Measurements from ENCODE around the gene FGF7.
"Not testable (repeated sequence)": the region's sequence is repeated elsewhere in the genome, so short reads cannot be mapped to it uniquely, and the experiment has no call there.

FGF7 gene

GRCh38 chr15:49439678-49440395, 16.8 kb downstream of the FGF7 start:
- DNase-seq (ENCODE audit: low read depth) = no peak

- DNase-seq (ENCODE audit: low read depth) = no peak
Measured at GRCh38 chr15:49441356-49441755, 18.3 kb downstream of the FGF7 start.

GRCh38 chr15:49441816-49442215, 18.8 kb downstream of the FGF7 start:
- DNase-seq (ENCODE audit: low read depth) = no peak

- no peak for DNase-seq (ENCODE audit: low read depth)
Measured at GRCh38 chr15:49452595-49452994, 29.6 kb downstream of the FGF7 start.

GRCh38 chr15:49456166-49456565, 33.1 kb downstream of the FGF7 start:
- DNase-seq (ENCODE audit: low read depth) = no peak

- no peak for DNase-seq (ENCODE audit: low read depth)
Measured at GRCh38 chr15:49458145-49458544, 35.1 kb downstream of the FGF7 start.

- no peak for DNase-seq (ENCODE audit: low read depth)
Measured at GRCh38 chr15:49460411-49460941, 37.4 kb downstream of the FGF7 start.

GRCh38 chr15:49462232-49462844, 39.3 kb downstream of the FGF7 start:
- no peak for DNase-seq (ENCODE audit: low read depth)

- no peak for DNase-seq (ENCODE audit: low read depth)
Measured at GRCh38 chr15:49464522-49464921, 41.5 kb downstream of the FGF7 start.

GRCh38 chr15:49466119-49466518, 43.1 kb downstream of the FGF7 start:
- no peak for DNase-seq (ENCODE audit: low read depth)

GRCh38 chr15:49467746-49468480, 44.9 kb downstream of the FGF7 start:
- DNase-seq (ENCODE audit: low read depth) = no peak

- no peak for DNase-seq (ENCODE audit: low read depth)
Measured at GRCh38 chr15:49468481-49468839, 45.4 kb downstream of the FGF7 start.

GRCh38 chr15:49471248-49471647, 48.2 kb downstream of the FGF7 start:
- DNase-seq (ENCODE audit: low read depth) = not testable (repeated sequence)

- DNase-seq (ENCODE audit: low read depth) = no peak
Measured at GRCh38 chr15:49471733-49472132, 48.7 kb downstream of the FGF7 start.

GRCh38 chr15:49472338-49472737, 49.3 kb downstream of the FGF7 start:
- DNase-seq (ENCODE audit: low read depth) = no peak

- no peak for DNase-seq (ENCODE audit: low read depth)
Measured at GRCh38 chr15:49473031-49473430, 50.0 kb downstream of the FGF7 start.

- DNase-seq (ENCODE audit: low read depth) = not testable (repeated sequence)
Measured at GRCh38 chr15:49478021-49478420, 55.0 kb downstream of the FGF7 start.

- DNase-seq (ENCODE audit: low read depth) = not testable (repeated sequence)
Measured at GRCh38 chr15:49478982-49479381, 55.9 kb downstream of the FGF7 start.

- not testable (repeated sequence) for DNase-seq (ENCODE audit: low read depth)
Measured at GRCh38 chr15:49485401-49485800, 62.4 kb downstream of the FGF7 start.

GRCh38 chr15:49490966-49491365, 67.9 kb downstream of the FGF7 start:
- no peak for DNase-seq (ENCODE audit: low read depth)

GRCh38 chr15:49492151-49492550, 69.1 kb downstream of the FGF7 start:
- DNase-seq (ENCODE audit: low read depth) = no peak

GRCh38 chr15:49492830-49493229, 69.8 kb downstream of the FGF7 start:
- DNase-seq (ENCODE audit: low read depth) = no peak

GRCh38 chr15:49494842-49495241, 71.8 kb downstream of the FGF7 start:
- no peak for DNase-seq (ENCODE audit: low read depth)

Measured in activated T-helper 9 cell treated with anti-CD3 and anti-CD28 coated beads, Interleukin-2, amount 50 U/mL, for 16 hours (primary cell).